ENCODE results near the gene DCAF12.

DNA sequence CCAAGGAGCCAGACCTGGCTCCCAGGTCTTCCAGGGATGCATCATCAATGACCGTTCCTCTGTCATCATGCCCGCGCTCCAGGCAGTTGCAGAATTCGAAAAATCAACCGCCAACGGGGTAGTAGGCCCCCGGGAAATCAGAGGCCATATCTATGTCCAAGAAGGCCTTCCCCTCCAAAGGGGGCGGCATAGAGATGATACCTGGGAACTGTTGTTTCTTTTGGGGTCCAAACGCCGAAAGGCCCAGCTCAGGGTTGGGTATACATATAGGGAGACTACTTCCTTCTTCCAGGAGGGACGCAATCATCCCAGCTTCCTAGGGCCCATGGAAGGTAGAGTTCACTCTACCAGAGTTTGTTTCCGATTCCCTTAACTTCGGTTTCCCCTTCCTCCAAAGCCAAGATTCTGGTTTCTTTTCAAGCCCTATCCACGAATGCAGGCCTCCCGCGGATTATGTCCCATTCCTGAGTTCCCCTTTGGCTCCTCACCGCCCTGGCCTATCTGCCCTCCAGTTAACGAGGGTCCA lies 754 bp downstream of the DCAF12 start:
- TF ChIP-seq, protein P1, sequence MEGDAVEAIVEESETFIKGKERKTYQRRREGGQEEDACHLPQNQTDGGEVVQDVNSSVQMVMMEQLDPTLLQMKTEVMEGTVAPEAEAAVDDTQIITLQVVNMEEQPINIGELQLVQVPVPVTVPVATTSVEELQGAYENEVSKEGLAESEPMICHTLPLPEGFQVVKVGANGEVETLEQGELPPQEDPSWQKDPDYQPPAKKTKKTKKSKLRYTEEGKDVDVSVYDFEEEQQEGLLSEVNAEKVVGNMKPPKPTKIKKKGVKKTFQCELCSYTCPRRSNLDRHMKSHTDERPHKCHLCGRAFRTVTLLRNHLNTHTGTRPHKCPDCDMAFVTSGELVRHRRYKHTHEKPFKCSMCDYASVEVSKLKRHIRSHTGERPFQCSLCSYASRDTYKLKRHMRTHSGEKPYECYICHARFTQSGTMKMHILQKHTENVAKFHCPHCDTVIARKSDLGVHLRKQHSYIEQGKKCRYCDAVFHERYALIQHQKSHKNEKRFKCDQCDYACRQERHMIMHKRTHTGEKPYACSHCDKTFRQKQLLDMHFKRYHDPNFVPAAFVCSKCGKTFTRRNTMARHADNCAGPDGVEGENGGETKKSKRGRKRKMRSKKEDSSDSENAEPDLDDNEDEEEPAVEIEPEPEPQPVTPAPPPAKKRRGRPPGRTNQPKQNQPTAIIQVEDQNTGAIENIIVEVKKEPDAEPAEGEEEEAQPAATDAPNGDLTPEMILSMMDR (IDR thresholded peaks at IDR 0.05), result no peak
- TF ChIP-seq POLR2A (IDR thresholded peaks at IDR 0.05), result no peak

Measured in adrenal gland (tissue), 5 donors.